ENCODE measurements around the gene XKR7. TPM values are rescaled to one million over a fixed set of nuclear protein-coding genes. Genes with fewer than 3 reads are reported as not detected.

The XKR7 gene
- total RNA-seq, 1 donor from 2014 or later: 0.23 TPM

DNA sequence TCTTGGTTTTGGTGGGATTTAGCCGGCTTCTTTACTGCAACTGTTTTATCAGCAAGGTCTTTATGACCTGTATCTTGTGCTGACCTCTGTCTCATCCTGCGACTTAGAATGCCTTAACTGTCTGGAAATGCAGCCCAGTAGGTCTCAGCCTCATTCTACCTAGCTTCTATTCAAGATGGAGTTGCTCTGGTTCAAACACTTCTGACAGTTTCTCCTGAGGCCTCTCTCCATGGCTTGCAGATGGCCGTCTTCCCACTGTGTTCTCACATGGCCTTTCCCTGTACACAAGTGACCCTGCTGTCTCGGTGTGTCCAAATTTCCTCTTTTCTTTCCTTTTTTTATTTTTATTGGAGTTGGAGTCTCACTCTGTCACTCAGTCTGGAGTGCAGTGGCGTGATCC lies 38.1 kb downstream of the XKR7 start:
- H3K27ac Mint-ChIP-seq (ENCODE audit: unreplicated experiment): no peak overlapping the region
- H3K4me3 Mint-ChIP-seq (ENCODE audit: unreplicated experiment): no peak overlapping the region
- peaks cover 65% of the 10 kb centered on the region for H3K4me1 Mint-ChIP-seq (ENCODE audit: unreplicated experiment)
- H3K36me3 Mint-ChIP-seq (ENCODE audit: low read depth, unreplicated experiment): no peaks in the 10 kb centered on the region
- no peak for TF ChIP-seq CTCF (IDR thresholded peaks at IDR 0.05; ENCODE audit: unreplicated experiment)
- H3K27me3 Mint-ChIP-seq (ENCODE audit: unreplicated experiment): peaks cover 10% of the 10 kb centered on the region
- no peaks in the 10 kb centered on the region for H3K9me3 Mint-ChIP-seq (ENCODE audit: unreplicated experiment)
- DNase-seq (ENCODE audit: low spot score): no peak

DNA sequence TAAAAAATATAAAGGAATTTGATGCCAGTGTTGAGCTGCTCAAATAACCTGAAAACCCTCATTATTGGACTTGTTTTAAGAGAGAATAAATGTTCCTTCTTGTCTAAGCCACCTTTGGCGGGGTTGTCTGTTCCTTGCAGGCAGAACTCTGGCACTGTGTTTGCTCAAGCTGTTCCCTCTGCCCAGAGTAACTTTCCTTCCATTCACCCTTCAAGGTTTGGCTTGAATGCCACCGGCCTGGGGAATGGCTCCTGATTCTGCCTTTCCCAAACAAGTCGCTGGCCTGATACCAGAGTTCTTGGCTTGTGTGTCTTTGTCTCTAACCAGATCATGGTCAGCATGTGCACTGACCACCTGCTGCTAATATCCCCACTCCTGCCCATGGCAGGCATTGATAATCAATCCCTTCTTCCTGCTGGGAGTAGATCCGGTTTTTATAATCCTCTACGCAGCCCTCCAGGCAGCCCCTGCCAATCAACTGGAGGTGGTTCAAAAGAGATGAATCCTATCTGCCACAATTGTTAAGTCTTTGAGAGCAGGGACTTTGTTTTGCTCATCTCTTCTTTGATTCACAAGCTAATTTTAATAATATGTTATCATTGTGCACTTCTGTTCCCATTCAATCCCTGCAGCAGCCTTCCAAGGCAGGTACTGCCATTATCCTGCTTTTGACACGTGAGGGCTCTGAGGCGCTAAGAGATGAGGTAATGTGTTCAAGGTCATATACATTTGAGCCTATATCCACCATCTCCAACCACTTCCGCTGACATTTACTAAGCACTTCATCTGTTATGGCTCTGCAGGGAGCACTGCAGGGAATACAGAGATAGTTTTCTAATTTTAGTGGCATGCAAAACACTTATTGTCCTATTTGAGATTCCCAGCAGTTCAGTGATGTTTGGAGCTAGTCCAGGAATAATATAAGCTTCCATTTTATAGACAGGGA lies 39.2 kb downstream of the XKR7 start:
- Mint-ChIP-seq H3K36me3 (ENCODE audit: low read depth, unreplicated experiment) (no peaks in the 10 kb centered on the region), H3K4me1 (ENCODE audit: unreplicated experiment) (peaks cover 64% of the 10 kb centered on the region), H3K4me3 (ENCODE audit: unreplicated experiment) (no peak overlapping the region), H3K27ac (ENCODE audit: unreplicated experiment) (peak overlapping the region; percentile 85), H3K9me3 (ENCODE audit: unreplicated experiment) (no peaks in the 10 kb centered on the region), H3K27me3 (ENCODE audit: unreplicated experiment) (peaks cover 8% of the 10 kb centered on the region)
- no peak for TF ChIP-seq CTCF (IDR thresholded peaks at IDR 0.05; ENCODE audit: unreplicated experiment)
- DNase-seq (ENCODE audit: low spot score): no peak

DNA sequence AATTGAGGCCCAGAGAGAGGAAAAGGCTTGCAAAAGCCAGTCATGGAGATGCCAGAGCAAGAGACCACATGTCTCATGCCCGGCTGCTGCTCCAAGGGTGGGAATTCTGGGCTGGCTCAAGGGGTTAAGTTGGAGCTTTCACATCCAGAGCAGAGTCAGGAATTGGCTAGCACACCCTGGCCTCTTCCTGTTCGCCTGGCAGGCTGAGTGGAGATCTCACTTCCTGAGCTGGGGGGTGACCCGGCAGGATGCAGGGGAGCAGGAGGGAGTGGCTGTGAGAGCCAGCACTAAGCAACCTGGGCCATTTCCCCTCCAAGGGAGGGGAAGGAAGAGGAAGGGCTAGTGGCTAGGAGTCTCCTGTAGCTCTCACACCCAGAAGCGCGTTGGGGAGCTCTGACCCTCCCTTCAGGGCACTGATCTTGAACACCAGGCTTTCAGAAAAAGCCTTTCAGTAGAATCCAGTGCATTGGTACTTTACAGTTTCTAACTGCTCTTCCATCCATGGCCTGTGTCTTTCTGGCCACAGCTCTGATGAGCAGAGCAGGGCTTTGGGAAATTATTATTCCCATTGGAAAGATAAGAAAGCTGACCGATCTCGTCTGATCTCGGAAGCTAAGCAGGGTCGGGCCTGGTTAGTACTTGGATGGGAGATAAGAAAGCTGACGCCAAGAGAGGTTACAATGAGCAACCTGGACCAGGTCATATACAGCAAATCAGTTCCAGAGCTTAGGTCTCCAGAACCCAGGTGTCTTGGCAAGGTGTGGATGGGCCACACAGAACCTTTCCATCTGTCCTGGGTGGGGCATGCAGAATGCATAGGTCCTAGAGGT lies 40.1 kb downstream of the XKR7 start:
- peaks cover 56% of the 10 kb centered on the region for H3K4me1 Mint-ChIP-seq (ENCODE audit: unreplicated experiment)
- H3K36me3 Mint-ChIP-seq (ENCODE audit: low read depth, unreplicated experiment): no peaks in the 10 kb centered on the region
- H3K27ac Mint-ChIP-seq (ENCODE audit: unreplicated experiment): peak overlapping the region; percentile 85
- TF ChIP-seq CTCF (IDR thresholded peaks at IDR 0.05; ENCODE audit: unreplicated experiment): no peak
- peaks cover 8% of the 10 kb centered on the region for H3K27me3 Mint-ChIP-seq (ENCODE audit: unreplicated experiment)
- peak; percentile 66 for DNase-seq (ENCODE audit: low spot score)
- no peaks in the 10 kb centered on the region for H3K9me3 Mint-ChIP-seq (ENCODE audit: unreplicated experiment)
- no peak overlapping the region for H3K4me3 Mint-ChIP-seq (ENCODE audit: unreplicated experiment)

GRCh38 chr20:32009564-32009963 lies 41.6 kb downstream of the XKR7 start:
- Mint-ChIP-seq H3K36me3 (ENCODE audit: low read depth, unreplicated experiment) (no peaks in the 10 kb centered on the region), H3K4me1 (ENCODE audit: unreplicated experiment) (peaks cover 50% of the 10 kb centered on the region), H3K4me3 (ENCODE audit: unreplicated experiment) (peak overlapping the region; percentile 59), H3K27me3 (ENCODE audit: unreplicated experiment) (peaks cover 8% of the 10 kb centered on the region), H3K9me3 (ENCODE audit: unreplicated experiment) (no peaks in the 10 kb centered on the region), H3K27ac (ENCODE audit: unreplicated experiment) (peak overlapping the region; percentile 92)
- no peak for TF ChIP-seq CTCF (IDR thresholded peaks at IDR 0.05; ENCODE audit: unreplicated experiment)
- DNase-seq (ENCODE audit: low spot score): no peak

Data from endothelial cell (in vitro differentiated cells).